HG03457 (cell line): ENCODE data around the gene SLC17A3.

ENCODE experiments used
- ATAC-seq: cut with Tn5 transposase; IDR thresholded peaks from one replicate; pipeline ENCODE4 v1.9.1; 2021; ENCODE audit warnings: moderate number of reproducible peaks; ENCODE audit not compliant: unreplicated experiment

Gene SLC17A3

GRCh38 chr6:25874118-25874517 is at the start of gene SLC17A3:
SLC17A3 (minus strand) TSS chr6:25874243; CDS start chr6:25868387, 5,856 bp downstream.
- ATAC-seq, result no peak

- no peak for ATAC-seq
Observed at GRCh38 chr6:25922301-25922700, 48.3 kb upstream of the SLC17A3 start.

- no peak for ATAC-seq
Observed at GRCh38 chr6:25921525-25922203, 47.6 kb upstream of the SLC17A3 start.

GRCh38 chr6:25919657-25920056 is 45.6 kb upstream of the SLC17A3 start:
- ATAC-seq, result no peak

- no peak for ATAC-seq
Observed at GRCh38 chr6:25918083-25918683, 44.1 kb upstream of the SLC17A3 start.

- ATAC-seq, result no peak
Observed at GRCh38 chr6:25916789-25917490, 42.9 kb upstream of the SLC17A3 start.

- no peak for ATAC-seq
Observed at GRCh38 chr6:25916330-25916729, 42.3 kb upstream of the SLC17A3 start.

GRCh38 chr6:25913741-25914140 is 39.7 kb upstream of the SLC17A3 start:
- no peak for ATAC-seq

- ATAC-seq, result no peak
Observed at GRCh38 chr6:25911351-25911750, 37.3 kb upstream of the SLC17A3 start.

- ATAC-seq, result no peak
Observed at GRCh38 chr6:25907475-25908014, 33.5 kb upstream of the SLC17A3 start.

- ATAC-seq, result no peak
Observed at GRCh38 chr6:25903467-25904099, 29.5 kb upstream of the SLC17A3 start.

- no peak for ATAC-seq
Observed at GRCh38 chr6:25902071-25902470, 28.0 kb upstream of the SLC17A3 start.

GRCh38 chr6:25900843-25901242 is 26.8 kb upstream of the SLC17A3 start:
- ATAC-seq, result no peak

- no peak for ATAC-seq
Observed at GRCh38 chr6:25899580-25900408, 25.8 kb upstream of the SLC17A3 start.

GRCh38 chr6:25899123-25899522 is 25.1 kb upstream of the SLC17A3 start:
- no peak for ATAC-seq

- ATAC-seq, result no peak
Observed at GRCh38 chr6:25898289-25898977, 24.4 kb upstream of the SLC17A3 start.

GRCh38 chr6:25896252-25896651 is 22.2 kb upstream of the SLC17A3 start:
- no peak for ATAC-seq

GRCh38 chr6:25895771-25896170 is 21.7 kb upstream of the SLC17A3 start:
- no peak for ATAC-seq

- no peak for ATAC-seq
Observed at GRCh38 chr6:25893778-25894177, 19.7 kb upstream of the SLC17A3 start.

GRCh38 chr6:25892877-25893276 is 18.8 kb upstream of the SLC17A3 start:
- ATAC-seq, result no peak
